GM23338 (cell line): ENCODE results near the gene GBX1. TPM values are rescaled to one million over a fixed set of nuclear protein-coding genes. Genes with fewer than 3 reads are reported as not detected.

ENCODE experiments used
- ATAC-seq: fragments of 200-7000 bp; cut with Tn5 transposase; 3 replicates; pipeline ENCODE4 v1.9.1; 2020
- DNase-seq: peaks from one replicate; pipeline ENCODE4 v3.0.0-alpha.2; 2015; ENCODE audit warnings: low spot score
- H2AFZ ChIP-seq: fragments of 200-600 bp; sonication (generic); 2 replicates; pipeline ENCODE4 v1.8.0; 2016; ENCODE audit warnings: antibody characterized with exemption, mild to moderate bottlenecking, moderate library complexity
- H3F3A ChIP-seq: fragments of 200-600 bp; sonication (generic); replicated peaks from 2 replicates; pipeline ENCODE4 v1.8.0; 2017; ENCODE audit warnings: antibody characterized with exemption, mixed run types, low read depth
- H3K27ac ChIP-seq: fragments of 200-600 bp; sonication (generic); 2 replicates; pipeline ENCODE4 v1.6.1; 2016; ENCODE audit warnings: low read depth
- H3K27me3 ChIP-seq: fragments of 200-600 bp; sonication (generic); 2 replicates; pipeline ENCODE4 v1.8.0; 2016; ENCODE audit warnings: mild to moderate bottlenecking, mixed run types, moderate library complexity; ENCODE audit not compliant: insufficient read depth
- H3K36me3 ChIP-seq: fragments of 200-600 bp; sonication (generic); 2 replicates; pipeline ENCODE4 v1.8.0; 2016; ENCODE audit warnings: mild to moderate bottlenecking; ENCODE audit not compliant: insufficient read depth
- H3K4me1 ChIP-seq: fragments of 200-600 bp; sonication (generic); 2 replicates; pipeline ENCODE4 v1.8.0; 2016; ENCODE audit warnings: mild to moderate bottlenecking, moderate library complexity; ENCODE audit not compliant: insufficient read depth
- H3K4me2 ChIP-seq: fragments of 200-600 bp; sonication (generic); 2 replicates; pipeline ENCODE4 v1.7.1; 2017; ENCODE audit warnings: mixed run types
- H3K4me3 ChIP-seq: fragments of 200-600 bp; sonication (generic); 2 replicates; pipeline ENCODE4 v1.6.1; 2016; ENCODE audit warnings: mixed run types
- H3K79me2 ChIP-seq: fragments of 200-600 bp; sonication (generic); replicated peaks from 2 replicates; pipeline ENCODE4 v1.8.0; 2017; ENCODE audit warnings: mild to moderate bottlenecking; ENCODE audit not compliant: insufficient read depth
- H3K9me2 ChIP-seq: fragments of 200-600 bp; sonication (generic); 2 replicates; pipeline ENCODE4 v1.8.0; 2017; ENCODE audit not compliant: insufficient read depth
- H4K20me1 ChIP-seq: fragments of 200-600 bp; sonication (generic); replicated peaks from 2 replicates; pipeline ENCODE4 v1.8.0; 2017; ENCODE audit warnings: mild to moderate bottlenecking; ENCODE audit not compliant: insufficient read depth
- H3K27ac Mint-ChIP-seq: 2 replicates; pipeline ENCODE4 v1.8.0; 2020; ENCODE audit warnings: inconsistent platforms, mild to moderate bottlenecking, moderate library complexity, mixed read lengths
- H3K27me3 Mint-ChIP-seq: 3 replicates; pipeline ENCODE4 v1.8.0; 2022; ENCODE audit warnings: low read depth, mild to moderate bottlenecking, moderate library complexity, mixed read lengths, inconsistent platforms; ENCODE audit not compliant: insufficient read depth, poor library complexity
- H3K36me3 Mint-ChIP-seq: 3 replicates; pipeline ENCODE4 v1.8.0; 2021; ENCODE audit warnings: low read depth, mild to moderate bottlenecking, inconsistent platforms, moderate library complexity, mixed read lengths
- H3K4me1 Mint-ChIP-seq: 3 replicates; pipeline ENCODE4 v1.8.0; 2020; ENCODE audit warnings: mild to moderate bottlenecking, inconsistent platforms, mixed read lengths
- H3K4me3 Mint-ChIP-seq: 3 replicates; pipeline ENCODE4 v1.8.0; 2021; ENCODE audit warnings: moderate library complexity, mild to moderate bottlenecking, inconsistent platforms, mixed read lengths
- H3K9me3 Mint-ChIP-seq: 3 replicates; pipeline ENCODE4 v1.8.0; 2020; ENCODE audit warnings: moderate library complexity, mild to moderate bottlenecking, inconsistent platforms, mixed read lengths
- CTCF ChIP-seq, 2 experiments: fragments of 200-600 bp in 1 of 2; sonication (generic) in 1 of 2; conservative IDR thresholded peaks; 2 replicates each; pipeline versions ENCODE4 v1.5.1 to v1.6.1; 2016 to 2017; ENCODE audit warnings: antibody characterized with exemption in 2 of 2, low read depth in 2 of 2, mild to moderate bottlenecking in 2 of 2, moderate library complexity in 1 of 2
- EZH2phosphoT487 ChIP-seq: fragments of 200-600 bp; sonication (generic); IDR thresholded peaks from one replicate; pipeline ENCODE4 v1.8.1; 2018; ENCODE audit warnings: antibody characterized with exemption; ENCODE audit not compliant: unreplicated experiment
- JUNB ChIP-seq: IDR thresholded peaks from one replicate; pipeline ENCODE4 v1.6.1; 2016; ENCODE audit warnings: antibody characterized with exemption; ENCODE audit not compliant: unreplicated experiment
- ZNF462 ChIP-seq: fragments of 250-450 bp; sonication (Bioruptor Pico); IDR thresholded peaks from 2 replicates; pipeline ENCODE4 v1.5.0; 2020; ENCODE audit warnings: mild to moderate bottlenecking, moderate library complexity
- polyA plus RNA-seq: library from polyadenylated mRNA; unstranded; fragments of >200 nt; fragmentation: Nextera tagmentation; extraction: Ambion mirVana; gene quantifications from 2 replicates; pipeline ENCODE4 v1.2.1, GENCODE V29; 2016
- total RNA-seq: library from RNA; depleted of rRNA; stranded (reverse); fragments of >200 nt; shearing (Covaris generic); gene quantifications from 2 replicates; pipeline ENCODE4 v1.2.3, GENCODE V29; 2014

Gene GBX1
- total and polyA plus RNA-seq, 2 experiments from 2014 or later, result 0.24 TPM; not detected in 1

DNA sequence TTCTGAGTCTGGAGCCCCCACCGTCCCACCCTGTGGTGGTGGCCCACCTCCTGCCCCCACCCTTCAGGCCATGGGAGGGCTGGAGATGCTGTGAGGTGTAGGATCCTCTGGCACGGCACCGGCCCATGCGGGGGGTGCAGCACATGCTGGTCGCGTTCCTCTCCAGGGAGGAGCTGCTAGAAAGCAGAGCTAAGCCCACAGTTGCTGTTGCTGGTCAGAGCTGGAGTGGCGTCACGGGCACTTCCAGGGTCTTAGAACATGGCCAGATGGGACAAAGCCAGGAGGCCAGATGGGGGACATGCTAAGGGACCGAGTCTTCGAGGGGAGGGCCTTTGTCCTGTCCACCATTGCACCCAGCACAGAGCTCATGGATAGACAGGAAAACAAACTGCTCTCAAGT is 59.6 kb downstream of the GBX1 start:
- H3K4me3 Mint-ChIP-seq, result no peak overlapping the region
- no peak overlapping the region for H3K4me2 ChIP-seq
- peaks cover 18% of the 10 kb centered on the region for H4K20me1 ChIP-seq
- H3K9me2 ChIP-seq, result no peaks in the 10 kb centered on the region
- H3K27me3 Mint-ChIP-seq, result peaks cover 8% of the 10 kb centered on the region
- 0 out of 2 replicates have a peak, but pooled peaks cover 3% of the 10 kb centered on the region for H3K27me3 ChIP-seq
- H3K9me3 Mint-ChIP-seq, result no peaks in the 10 kb centered on the region
- peaks cover 49% of the 10 kb centered on the region for H3K4me1 Mint-ChIP-seq
- no peak for ATAC-seq
- H3K4me3 ChIP-seq, result no peak overlapping the region
- no peak overlapping the region for H3K27ac Mint-ChIP-seq
- H3K4me1 ChIP-seq, result peaks cover 28% of the 10 kb centered on the region
- H3K79me2 ChIP-seq, result peaks cover 48% of the 10 kb centered on the region
- H2AFZ ChIP-seq, result no peak overlapping the region
- DNase-seq, result no peak
- TF ChIP-seq JUNB (no peak), ZNF462 (CRISPR knock-in tag) (no peak), CTCF (conservative IDR thresholded peaks at IDR 0.05; ENCODE audit: low read depth in 2 of 2) (no peak), EZH2phosphoT487 (no peak)
- no peak overlapping the region for H3K27ac ChIP-seq
- H3K36me3 ChIP-seq, result no peaks in the 10 kb centered on the region
- H3K36me3 Mint-ChIP-seq, result no peaks in the 10 kb centered on the region; the same call in 1 of the 3 replicates
- peaks cover 17% of the 10 kb centered on the region; the same call in 1 of the 2 replicates for H3F3A ChIP-seq
